Endothelial cell of umbilical vein (primary cell): Measurements from ENCODE around the gene STK38. TPM values are rescaled to one million over a fixed set of nuclear protein-coding genes. Genes with fewer than 3 reads are reported as not detected.

Experiments
- BruUV-seq: library from RNA; stranded (reverse); fragments of 400-500 nt; replicated peaks from 2 replicates; lab custom pipeline; 2021; lab: Mats Ljungman, UMichigan
- CTCF ChIA-PET: fragments of 300-600, 350-600 bp; sonication (Branson Sonifier 250); formaldehyde crosslinking; loops from one replicate; lab custom pipeline; 2021; ENCODE audit warnings: antibody characterized with exemption, inconsistent platforms; lab: Charles Lee
- POLR2A ChIA-PET: fragments of 300-600, 350-600 bp; sonication (Branson Sonifier 250); formaldehyde crosslinking; loops from one replicate; lab custom pipeline; 2021; ENCODE audit warnings: antibody characterized with exemption, inconsistent platforms; lab: Charles Lee
- DNase-seq: peaks from one replicate; pipeline ENCODE4 v3.0.0-alpha.2; 2011; ENCODE audit warnings: low read depth, low spot score
- FAIRE-seq: peaks from 2 replicates; lab custom pipeline; 2011; peaks lifted over from hg19 to GRCh38; lab: Jason Lieb, UNC
- H2AFZ ChIP-seq: 2 replicates; pipeline ENCODE4 v1.6.0; 2012; ENCODE audit warnings: low read depth, low read length, control low read depth, inconsistent platforms
- H3K27ac ChIP-seq: 2 replicates; pipeline ENCODE4 v1.5.1; 2011; ENCODE audit warnings: low read depth, mild to moderate bottlenecking, control low read depth, low read length, moderate library complexity; ENCODE audit not compliant: insufficient read depth
- H3K27me3 ChIP-seq, 2 experiments: 2 replicates each; pipeline versions ENCODE4 v1.6.0 to v1.6.1; 2011; ENCODE audit warnings: low read length in 2 of 2, mixed read lengths in 1 of 2; ENCODE audit not compliant: control insufficient read depth in 2 of 2, insufficient read depth in 2 of 2
- H3K36me3 ChIP-seq, 2 experiments: 2 replicates in 1 of 2; 3 replicates in 1 of 2; pipeline ENCODE4 v1.5.1; 2011; ENCODE audit warnings: low read length in 2 of 2, mild to moderate bottlenecking in 1 of 2, moderate library complexity in 1 of 2; ENCODE audit not compliant: control insufficient read depth in 2 of 2, insufficient read depth in 2 of 2; ENCODE audit errors: extremely low read depth in 1 of 2
- H3K4me1 ChIP-seq: 3 replicates; pipeline ENCODE4 v1.5.1; 2011; ENCODE audit warnings: mild to moderate bottlenecking, low read length; ENCODE audit not compliant: control insufficient read depth, insufficient read depth; ENCODE audit errors: extremely low read depth
- H3K4me2 ChIP-seq: 2 replicates; pipeline ENCODE4 v1.6.1; 2011; ENCODE audit warnings: low read length, control low read depth, mixed read lengths; ENCODE audit not compliant: insufficient read depth
- H3K4me3 ChIP-seq, 3 experiments: fragments of 200-600 bp in 1 of 3; sonication (generic), shearing (Covaris generic) in 1 of 3; replicated peaks in 1 of 3; 2 replicates each; pipeline ENCODE4 v1.5.1; 2011 to 2016; ENCODE audit warnings: control low read depth in 3 of 3, low read length in 3 of 3, mild to moderate bottlenecking in 2 of 3, inconsistent platforms in 1 of 3, low read depth in 1 of 3, moderate library complexity in 1 of 3; ENCODE audit not compliant: insufficient read depth in 1 of 3
- H3K79me2 ChIP-seq: 2 replicates; pipeline ENCODE4 v1.6.0; 2012; ENCODE audit warnings: low read length, inconsistent platforms; ENCODE audit not compliant: control insufficient read depth, insufficient read depth
- H3K9ac ChIP-seq: replicated peaks from 2 replicates; pipeline ENCODE3; 2011; ENCODE audit warnings: low read length, control low read depth; ENCODE audit not compliant: insufficient read depth; ENCODE audit errors: extremely low read depth
- H3K9me1 ChIP-seq: replicated peaks from 3 replicates; pipeline ENCODE4 v1.6.0; 2011; ENCODE audit warnings: mild to moderate bottlenecking, low read length; ENCODE audit not compliant: control insufficient read depth, insufficient read depth; ENCODE audit errors: extremely low read depth
- H3K9me3 ChIP-seq: replicated peaks from 2 replicates; pipeline ENCODE4 v1.5.1; 2012; ENCODE audit warnings: low read length, inconsistent platforms; ENCODE audit not compliant: control insufficient read depth, insufficient read depth
- H4K20me1 ChIP-seq: replicated peaks from 2 replicates; pipeline ENCODE3; 2011; ENCODE audit warnings: mild to moderate bottlenecking, low read length; ENCODE audit not compliant: control insufficient read depth, insufficient read depth; ENCODE audit errors: extremely low read depth
- CTCF ChIP-seq, 2 donors: IDR thresholded peaks; 1 replicate in 1 of 2; 2 replicates in 1 of 2; pipeline ENCODE4 v1.5.1; 2011; ENCODE audit warnings: low read length in 2 of 2, mild to moderate bottlenecking in 2 of 2, moderate library complexity in 2 of 2, control low read depth in 1 of 2, inconsistent platforms in 1 of 2, low read depth in 1 of 2; ENCODE audit not compliant: insufficient read depth in 1 of 2; ENCODE audit errors: extremely low read depth in 1 of 2
- EZH2 ChIP-seq: IDR thresholded peaks from 2 replicates; pipeline ENCODE4 v1.6.1; 2012; ENCODE audit warnings: borderline replicate concordance, low read depth, mild to moderate bottlenecking, moderate library complexity, low read length, inconsistent platforms; ENCODE audit not compliant: severe bottlenecking
- FOS ChIP-seq: IDR thresholded peaks from 2 replicates; pipeline ENCODE4 v1.6.1; 2011; ENCODE audit warnings: mild to moderate bottlenecking, low read length, moderate library complexity, borderline replicate concordance; ENCODE audit not compliant: insufficient read depth
- GATA2 ChIP-seq: IDR thresholded peaks from 2 replicates; pipeline ENCODE4 v1.7.0; 2011; ENCODE audit warnings: low read depth, mild to moderate bottlenecking, moderate library complexity, mixed read lengths, low read length; ENCODE audit not compliant: insufficient read length, insufficient read depth
- JUN ChIP-seq: IDR thresholded peaks from 2 replicates; pipeline ENCODE4 v1.6.1; 2011; ENCODE audit warnings: borderline replicate concordance, low read depth; ENCODE audit not compliant: insufficient read length, insufficient read depth
- MAX ChIP-seq: IDR thresholded peaks from 2 replicates; pipeline ENCODE4 v1.6.1; 2011; ENCODE audit not compliant: insufficient read depth, insufficient read length
- MYC ChIP-seq: IDR thresholded peaks from one replicate; pipeline ENCODE4 v1.6.1; 2011; ENCODE audit warnings: mild to moderate bottlenecking, low read depth, low read length
- POLR2A ChIP-seq: IDR thresholded peaks from 2 replicates; pipeline ENCODE4 v1.6.1; 2012; ENCODE audit warnings: low read depth, mild to moderate bottlenecking, control low read depth, low read length
- POLR2AphosphoS5 ChIP-seq: IDR thresholded peaks from 2 replicates; pipeline ENCODE4 v1.6.1; 2012; ENCODE audit warnings: low read depth, mild to moderate bottlenecking, control low read depth, low read length, moderate library complexity; ENCODE audit not compliant: insufficient read depth
- dilution Hi-C: fragments of 300-500 bp; cut with MboI; formaldehyde crosslinking; loops from one replicate; pipeline ENCODE4 v1.15.0; 2019; ENCODE audit warnings: low sequenced_read_pairs; ENCODE audit not compliant: extremely low pct_ligation_motif_present
- intact Hi-C: fragments of 100-400 bp; cut with micrococcal nuclease; formaldehyde crosslinking; loops from one replicate; pipeline ENCODE4 v1.10.0; 2022
- polyA plus RNA-seq, 4 experiments: library from polyadenylated mRNA; depleted of rRNA in 3 of 4; stranded (reverse) in 3 of 4; unstranded in 1 of 4; fragments of >200 nt; gene quantifications; 2 replicates each; pipeline versions ENCODE4 v1.2.1 to v1.2.3, GENCODE V29; 2011 to 2012; ENCODE audit warnings: missing spikeins in 1 of 4
- total RNA-seq: library from RNA; stranded (reverse); gene quantifications from 2 replicates; pipeline ENCODE4 v1.2.3, GENCODE V29; 2021

STK38 gene
- total and polyA plus RNA-seq, 2 donors (not counting 3 experiments of a cell fraction or from before 2014, with no cell fraction given): 10.1 to 30.3 TPM

GRCh38 chr6:36461646-36462045 lies 85.6 kb downstream of the STK38 start:
- Histone ChIP-seq H3K4me2 (peak overlapping the region; percentile 35), H3K4me3 (no peak overlapping the region), H4K20me1 (no peaks in the 10 kb centered on the region), H3K9ac (no peak overlapping the region), H3K79me2 (peaks cover 68% of the 10 kb centered on the region), H3K27ac (no peak overlapping the region), H3K9me3 (no peaks in the 10 kb centered on the region), H3K9me1 (no peaks in the 10 kb centered on the region), H3K4me1 (peaks cover 14% of the 10 kb centered on the region), H3K36me3 (no peaks in the 10 kb centered on the region), H2AFZ (no peak overlapping the region), H3K27me3 (no peaks in the 10 kb centered on the region)
- intact Hi-C loops (no loop called here), dilution Hi-C loops (no loop called here)
- TF ChIP-seq POLR2A: no peak
- no peak for TF ChIP-seq CTCF (IDR thresholded peaks at IDR 0.05; ENCODE audit: extremely low read depth in 1 of 2, insufficient read depth in 1 of 2, low read depth in 1 of 2, low read length in 2 of 2)
- TF ChIP-seq FOS: no peak
- TF ChIP-seq JUN: no peak
- no peak for TF ChIP-seq MYC
- TF ChIP-seq MAX: no peak
- TF ChIP-seq POLR2AphosphoS5: no peak
- no peak for TF ChIP-seq GATA2
- no peak for TF ChIP-seq EZH2
- peak; percentile 17 for DNase-seq
- POLR2A ChIA-PET: no interaction called here
- peak; percentile 24 for FAIRE-seq
- CTCF ChIA-PET: interaction anchor here (0.8 to 1.7 kb wide), 6 partner anchors 8 to 42 kb away, joined by 3 to 6 read pairs (median 4); no protein-coding TSS in a partner anchor
- BruUV-seq: no TSS peak
